ENCODE results near the gene FBXL13. TPM values are rescaled to one million over a fixed set of nuclear protein-coding genes. Genes with fewer than 3 reads are reported as not detected.
A peak's percentile ranks its signal among the peaks of the same experiment; 100 is the strongest.

Gene FBXL13
- polyA plus RNA-seq, 1 of the 3 experiments (the other 2 are of a cell fraction): 1.1 TPM

- TF ChIP-seq USF2 (IDR thresholded peaks at IDR 0.05; ENCODE audit: borderline replicate concordance, low read depth, low read length) (no peak), RFX5 (IDR thresholded peaks at IDR 0.05; ENCODE audit: low read length) (no peak), FOXM1 (IDR thresholded peaks at IDR 0.05; ENCODE audit: low read depth) (peak; percentile 91), EZH2phosphoT487 (IDR thresholded peaks at IDR 0.05; ENCODE audit: borderline replicate concordance, low read depth) (no peak), RXRA (IDR thresholded peaks at IDR 0.05; ENCODE audit: borderline replicate concordance, low read depth) (peak; percentile 98), TEAD4 (IDR thresholded peaks at IDR 0.05; ENCODE audit: borderline replicate concordance, insufficient read depth) (peak; percentile 100), SIN3A (IDR thresholded peaks at IDR 0.05; ENCODE audit: borderline replicate concordance, low read depth, low read length) (peak; percentile 90; the same call in 1 of the 2 replicates), NFIC (IDR thresholded peaks at IDR 0.05; ENCODE audit: borderline replicate concordance) (peak; percentile 92), POLR2AphosphoS5 (IDR thresholded peaks at IDR 0.05; ENCODE audit: low read depth, low read length) (peak; percentile 96), JUND (IDR thresholded peaks at IDR 0.05) (peak; percentile 100), MXI1 (IDR thresholded peaks at IDR 0.05; ENCODE audit: low read depth, low read length) (no peak), GATA2 (CRISPR knock-in tag; IDR thresholded peaks at IDR 0.05) (no peak), TAF1 (IDR thresholded peaks at IDR 0.05; ENCODE audit: borderline replicate concordance, low read depth, low read length) (0 out of 2 replicates have a peak, but pooled peaks have one; percentile 41), SMC3 (IDR thresholded peaks at IDR 0.05; ENCODE audit: low read depth, low read length) (no peak), EP300 (IDR thresholded peaks at IDR 0.05; ENCODE audit: borderline replicate concordance in 1 of 2, low read depth in 1 of 2, low read length in 1 of 2) (peak; percentile 58 to 100), TCF12 (IDR thresholded peaks at IDR 0.05) (peak; percentile 99), PBX3 (IDR thresholded peaks at IDR 0.05) (peak; percentile 97)
- TF ChIP-seq, protein P1, sequence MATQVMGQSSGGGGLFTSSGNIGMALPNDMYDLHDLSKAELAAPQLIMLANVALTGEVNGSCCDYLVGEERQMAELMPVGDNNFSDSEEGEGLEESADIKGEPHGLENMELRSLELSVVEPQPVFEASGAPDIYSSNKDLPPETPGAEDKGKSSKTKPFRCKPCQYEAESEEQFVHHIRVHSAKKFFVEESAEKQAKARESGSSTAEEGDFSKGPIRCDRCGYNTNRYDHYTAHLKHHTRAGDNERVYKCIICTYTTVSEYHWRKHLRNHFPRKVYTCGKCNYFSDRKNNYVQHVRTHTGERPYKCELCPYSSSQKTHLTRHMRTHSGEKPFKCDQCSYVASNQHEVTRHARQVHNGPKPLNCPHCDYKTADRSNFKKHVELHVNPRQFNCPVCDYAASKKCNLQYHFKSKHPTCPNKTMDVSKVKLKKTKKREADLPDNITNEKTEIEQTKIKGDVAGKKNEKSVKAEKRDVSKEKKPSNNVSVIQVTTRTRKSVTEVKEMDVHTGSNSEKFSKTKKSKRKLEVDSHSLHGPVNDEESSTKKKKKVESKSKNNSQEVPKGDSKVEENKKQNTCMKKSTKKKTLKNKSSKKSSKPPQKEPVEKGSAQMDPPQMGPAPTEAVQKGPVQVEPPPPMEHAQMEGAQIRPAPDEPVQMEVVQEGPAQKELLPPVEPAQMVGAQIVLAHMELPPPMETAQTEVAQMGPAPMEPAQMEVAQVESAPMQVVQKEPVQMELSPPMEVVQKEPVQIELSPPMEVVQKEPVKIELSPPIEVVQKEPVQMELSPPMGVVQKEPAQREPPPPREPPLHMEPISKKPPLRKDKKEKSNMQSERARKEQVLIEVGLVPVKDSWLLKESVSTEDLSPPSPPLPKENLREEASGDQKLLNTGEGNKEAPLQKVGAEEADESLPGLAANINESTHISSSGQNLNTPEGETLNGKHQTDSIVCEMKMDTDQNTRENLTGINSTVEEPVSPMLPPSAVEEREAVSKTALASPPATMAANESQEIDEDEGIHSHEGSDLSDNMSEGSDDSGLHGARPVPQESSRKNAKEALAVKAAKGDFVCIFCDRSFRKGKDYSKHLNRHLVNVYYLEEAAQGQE (IDR thresholded peaks at IDR 0.05; ENCODE audit: low read depth, low read length): peak; percentile 72; the same call in 1 of the 2 replicates
Measured at GRCh38 chr7:102875700-102876295, 198.8 kb downstream of the FBXL13 start (continued).
